Left renal cortex interstitium (tissue), 4 donors: Measurements from ENCODE around the gene CDC42EP2. TPM values are rescaled to one million over a fixed set of nuclear protein-coding genes. Genes with fewer than 3 reads are reported as not detected.

Experiments
- DNase-seq, 4 donors: peaks; one replicate each; pipeline ENCODE4 v3.0.0-alpha.2; 2013; ENCODE audit warnings: low read depth in 4 of 4, low spot score in 2 of 4, missing footprints in 1 of 4
- polyA plus RNA-seq, 4 donors: library from polyadenylated mRNA; unstranded; fragments of 120-200 nt; gene quantifications; one replicate each; pipeline ENCODE4 v1.2.1, GENCODE V29; 2013; ENCODE audit not compliant: insufficient read length in 4 of 4

Gene CDC42EP2, protein sequence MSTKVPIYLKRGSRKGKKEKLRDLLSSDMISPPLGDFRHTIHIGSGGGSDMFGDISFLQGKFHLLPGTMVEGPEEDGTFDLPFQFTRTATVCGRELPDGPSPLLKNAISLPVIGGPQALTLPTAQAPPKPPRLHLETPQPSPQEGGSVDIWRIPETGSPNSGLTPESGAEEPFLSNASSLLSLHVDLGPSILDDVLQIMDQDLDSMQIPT
- polyA plus RNA-seq, result 10 to 100 TPM in 2 of 4 donors, 1 to 10 TPM in 2; 7.9 to 16.4 (median 11.6) TPM

DNA sequence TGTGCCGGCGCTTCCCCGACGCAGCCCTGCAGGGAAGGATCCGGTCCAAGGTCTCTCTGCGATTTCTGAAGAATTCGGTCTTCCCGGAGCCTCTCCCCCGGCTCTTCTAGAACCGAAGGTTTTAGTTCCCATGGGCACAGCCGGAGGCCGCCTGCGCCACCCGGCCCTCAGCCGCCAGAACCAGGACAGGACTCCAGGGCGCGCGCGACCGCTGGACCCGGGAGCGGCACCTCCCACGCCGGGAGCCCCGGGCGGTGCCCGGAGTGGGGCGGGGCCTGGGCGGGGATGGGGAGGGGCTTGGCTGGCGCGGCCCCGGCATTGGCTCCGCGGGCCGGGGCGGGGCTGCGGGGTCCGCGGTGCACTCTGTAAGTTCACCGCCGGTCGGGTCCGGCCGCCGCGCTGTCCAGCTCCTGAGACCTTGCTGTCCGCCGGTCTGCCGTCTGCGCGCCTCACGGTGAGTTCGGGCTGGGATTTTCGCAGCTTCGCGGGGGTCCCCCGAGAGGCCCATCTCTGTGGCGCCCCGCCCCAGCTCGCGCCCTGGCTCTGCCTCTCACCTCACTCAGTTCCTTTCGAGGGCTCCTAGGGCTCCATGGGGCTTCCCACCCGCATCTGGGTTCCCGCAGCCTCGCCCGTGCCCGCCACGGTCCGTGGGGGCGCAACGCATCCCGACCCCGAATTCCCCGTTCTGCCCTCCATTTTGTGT is at the start of gene CDC42EP2:
CDC42EP2 (plus strand) TSS at position 366 of the 703 bp plus-strand sequence. CDS start 6,033 bp downstream, outside the sequence.
- DNase-seq, result peak in 1 of 4 donors; percentile 77

GRCh38 chr11:65266210-65266609 is 48.5 kb upstream of the CDC42EP2 start:
- no peak for DNase-seq

DNA sequence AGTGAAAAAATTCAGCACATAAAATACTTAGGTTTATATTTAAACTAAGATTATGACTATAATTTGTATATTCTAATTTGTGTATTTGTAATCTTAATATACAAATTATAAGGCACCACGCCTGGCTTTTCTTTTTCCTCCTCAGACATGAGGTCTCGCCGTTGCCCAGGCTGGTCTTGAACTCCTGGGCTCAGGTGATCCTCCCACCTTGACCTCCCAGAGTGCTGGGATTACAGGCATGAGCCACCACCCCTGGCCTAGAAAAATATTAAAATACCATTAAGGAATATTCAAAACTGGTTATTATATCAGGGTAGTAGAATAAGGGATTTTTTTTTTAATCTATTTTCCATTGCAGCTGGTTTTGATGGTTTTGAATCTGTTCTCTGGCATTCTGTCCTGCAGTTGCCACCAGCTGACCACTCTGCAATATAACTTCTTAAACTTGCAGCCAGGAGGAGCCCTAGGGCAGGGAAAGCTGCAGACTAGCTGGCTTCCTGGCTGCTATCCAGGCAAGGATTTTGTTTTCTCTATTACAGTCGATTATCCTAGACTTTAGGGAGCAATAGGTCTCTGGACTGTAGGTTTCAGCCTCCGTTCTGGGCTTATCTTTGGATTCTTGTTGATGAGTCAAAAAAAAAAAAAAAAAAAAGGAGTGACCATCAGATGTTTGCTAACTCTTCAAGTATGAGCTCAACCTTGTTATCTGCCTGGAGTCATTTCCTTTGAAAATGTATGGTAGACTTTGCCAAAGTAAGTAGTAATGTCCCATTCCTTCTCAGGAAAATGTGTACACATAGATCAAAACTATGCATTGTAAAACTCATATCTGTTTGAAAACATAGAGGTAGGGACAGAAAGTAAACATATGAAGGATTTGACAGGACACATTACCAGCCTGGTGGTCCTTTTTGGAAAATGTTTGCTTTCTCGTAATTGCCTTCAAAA is 39.7 kb upstream of the CDC42EP2 start:
- peak in 1 of 4 donors; percentile 82 for DNase-seq

DNA sequence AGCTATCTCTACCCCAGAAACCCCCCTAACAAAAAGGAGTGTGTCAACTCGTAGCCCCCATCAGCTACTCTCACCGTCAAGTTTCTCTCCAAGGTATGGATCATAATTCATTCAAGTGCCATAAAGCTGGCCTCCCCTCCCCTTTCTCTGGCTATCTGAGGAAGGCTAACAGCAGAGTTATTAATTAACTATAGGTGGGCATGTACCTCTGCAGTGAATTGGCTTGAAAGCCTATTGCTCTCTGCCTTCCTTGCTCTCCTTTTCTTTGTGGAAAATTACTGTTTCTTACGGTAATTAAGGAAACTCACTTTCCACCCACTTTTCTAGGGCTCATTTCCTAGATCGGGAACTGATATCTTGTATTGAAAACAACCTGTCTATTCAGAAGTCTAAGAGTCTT is 38.8 kb upstream of the CDC42EP2 start:
- DNase-seq, result no peak

- no peak for DNase-seq
Observed at GRCh38 chr11:65277631-65278277, 36.9 kb upstream of the CDC42EP2 start.

DNA sequence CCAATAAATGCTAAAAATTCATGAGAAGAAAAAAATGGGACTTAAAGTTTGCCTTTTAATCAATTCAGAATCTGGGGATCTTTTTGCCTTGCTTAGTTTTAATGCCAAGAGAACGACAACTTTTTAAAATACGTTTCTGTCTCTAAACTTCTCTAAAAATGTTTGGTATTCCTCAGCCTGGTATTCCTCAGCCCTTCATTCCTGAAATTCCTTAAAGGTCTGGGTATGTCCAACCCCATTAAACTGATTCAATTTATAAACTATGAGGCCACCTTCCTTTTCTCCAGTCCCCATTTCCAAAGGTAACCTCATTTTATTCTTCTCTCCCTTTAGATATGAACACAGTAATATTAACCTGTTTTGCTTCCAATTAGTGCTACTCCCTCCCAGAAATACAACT is 36.3 kb upstream of the CDC42EP2 start:
- DNase-seq, result no peak

DNA sequence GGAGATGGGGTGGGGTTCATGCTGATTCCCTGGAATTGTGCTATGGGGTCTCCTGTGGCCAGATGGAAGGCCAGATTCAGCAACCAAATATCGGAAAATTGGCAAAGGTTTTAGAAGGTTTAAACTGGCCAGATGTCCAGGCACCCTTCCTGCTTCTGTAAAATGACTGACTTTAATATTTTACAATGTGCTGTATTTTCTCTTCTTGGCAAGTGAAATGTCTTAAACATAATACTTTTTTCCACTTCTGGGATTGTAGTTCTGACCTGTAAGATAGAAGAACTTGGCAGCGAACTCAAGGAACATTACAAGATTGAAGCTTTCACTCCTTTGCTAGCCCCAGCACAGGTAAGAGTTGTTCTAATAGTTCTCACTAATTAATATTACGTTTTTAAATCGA is 35.4 kb upstream of the CDC42EP2 start:
- no peak for DNase-seq

GRCh38 chr11:65279741-65280440 is 34.8 kb upstream of the CDC42EP2 start:
- no peak for DNase-seq

DNA sequence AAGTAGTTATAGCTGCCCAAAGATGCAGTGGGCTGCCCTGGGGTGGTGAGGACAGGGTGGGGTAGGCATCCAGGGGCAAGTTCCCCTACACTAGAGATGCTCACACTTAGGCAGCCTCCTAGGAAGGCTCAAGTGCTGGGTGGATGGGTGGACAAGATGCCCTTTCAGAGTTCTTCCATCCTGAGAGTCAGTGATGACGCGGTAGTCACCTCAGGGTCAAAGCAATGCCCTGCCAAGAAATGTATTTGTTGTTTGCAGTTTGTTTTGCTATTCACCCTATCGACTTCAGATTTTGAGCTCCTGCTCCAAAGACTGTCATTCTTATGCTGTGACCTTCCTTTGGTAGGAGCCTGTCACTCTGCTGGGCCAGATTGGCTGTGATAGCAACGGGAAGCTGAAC is 34.0 kb upstream of the CDC42EP2 start:
- DNase-seq, result no peak

DNA sequence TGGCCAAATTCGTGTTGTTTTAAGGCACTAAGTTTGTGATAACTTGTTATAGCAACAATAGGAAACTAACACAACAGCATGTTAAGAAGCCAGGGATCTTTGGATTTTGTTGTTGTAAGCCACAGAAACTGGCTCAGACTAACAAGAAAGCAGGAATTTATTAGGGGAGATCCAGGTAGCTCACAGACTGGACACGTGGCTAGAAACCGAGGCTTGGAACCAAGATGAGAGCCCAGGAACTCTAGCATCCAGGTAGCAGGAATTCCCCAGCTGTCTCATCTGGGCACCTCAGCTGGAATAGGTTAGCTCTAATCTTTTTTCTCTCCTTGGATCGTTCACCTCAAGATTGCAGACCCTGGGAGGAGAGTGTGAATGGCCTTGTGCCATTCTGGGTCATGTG is 28.0 kb upstream of the CDC42EP2 start:
- no peak for DNase-seq

GRCh38 chr11:65287601-65288000 is 27.1 kb upstream of the CDC42EP2 start:
- no peak for DNase-seq

DNA sequence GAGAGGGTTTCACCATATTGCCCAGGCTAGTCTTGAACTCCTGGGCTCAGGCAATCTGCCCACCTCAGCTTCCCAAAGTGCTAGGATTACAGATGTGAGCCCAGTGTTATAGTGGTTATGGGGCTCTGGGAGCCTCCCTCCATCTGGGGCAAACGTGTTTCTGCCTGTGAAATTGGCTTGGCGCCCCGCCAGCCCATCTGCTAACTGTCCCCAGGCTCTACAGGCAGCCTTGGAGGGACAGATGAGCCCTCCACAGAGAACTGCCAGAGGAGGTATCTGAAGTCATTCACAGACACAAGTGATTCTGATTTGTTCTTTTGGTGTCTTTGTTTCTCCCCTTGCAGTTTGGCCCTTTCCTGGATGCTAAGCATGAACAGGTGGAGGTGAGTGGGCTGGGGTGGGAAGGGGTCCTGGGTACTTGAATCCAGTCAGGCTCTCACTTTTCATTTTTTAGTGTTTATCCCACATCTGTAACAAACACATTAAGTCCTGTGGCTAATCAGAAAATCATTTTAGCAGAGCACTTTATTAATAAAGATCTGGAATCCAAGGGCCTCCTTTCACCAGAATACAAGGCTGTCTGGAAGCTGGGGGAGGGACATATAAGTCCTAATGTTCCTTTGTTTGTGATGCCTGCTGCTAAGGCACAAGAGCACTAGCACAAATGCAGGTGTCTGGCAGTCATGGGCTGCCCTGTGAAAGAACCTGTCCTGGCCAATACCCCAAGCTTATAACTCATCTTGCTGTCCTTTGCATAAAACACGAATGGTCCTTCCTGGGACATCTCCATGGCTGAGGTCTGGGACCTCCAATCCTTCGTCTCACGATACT is 25.7 kb upstream of the CDC42EP2 start:
- no peak for DNase-seq

GRCh38 chr11:65290448-65291165 is 24.1 kb upstream of the CDC42EP2 start:
- no peak for DNase-seq

- DNase-seq, result no peak
Observed at GRCh38 chr11:65291613-65292012, 23.1 kb upstream of the CDC42EP2 start.

DNA sequence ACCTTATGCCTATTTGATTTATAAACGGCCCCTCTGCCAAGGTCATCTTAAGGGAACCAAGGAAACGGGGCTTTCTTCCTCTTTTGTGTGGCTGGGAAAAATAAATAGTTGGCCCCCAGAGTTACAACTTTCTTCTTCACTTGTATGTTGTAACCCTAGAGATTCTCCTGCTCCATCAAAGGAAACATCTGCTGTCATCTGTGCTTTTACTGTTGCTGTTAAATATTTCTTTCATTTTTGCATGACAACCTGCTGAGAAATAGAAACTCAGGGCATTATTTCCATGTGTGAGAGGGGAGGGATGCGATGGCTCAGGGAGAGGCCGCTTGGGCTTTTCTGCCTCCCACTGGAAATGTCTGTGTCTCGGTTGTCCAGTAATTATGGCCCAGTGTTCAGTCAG is 21.8 kb upstream of the CDC42EP2 start:
- DNase-seq, result no peak

DNA sequence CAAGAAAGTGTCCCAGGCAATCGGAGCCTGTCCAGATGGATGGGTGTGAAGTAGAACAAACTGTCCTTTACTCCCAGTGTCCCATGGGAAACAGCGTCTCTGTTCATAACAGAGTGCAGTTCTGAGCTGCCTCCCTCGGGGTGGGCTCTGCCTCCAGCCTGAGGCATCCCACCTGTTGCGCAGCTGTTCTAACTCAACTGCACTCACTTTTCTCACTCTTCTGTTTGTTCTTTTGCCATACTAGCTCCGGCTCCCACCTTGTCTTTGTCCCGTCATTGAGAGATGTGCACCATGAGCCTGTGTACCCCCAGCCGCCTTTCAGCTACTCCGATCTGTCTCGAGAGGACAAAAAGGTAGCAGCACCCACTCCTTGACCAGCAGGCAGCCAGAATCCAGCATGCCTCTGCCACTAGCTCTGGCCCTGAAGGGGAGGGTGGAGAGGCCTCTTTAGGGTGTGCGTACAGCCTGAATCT is 20.7 kb upstream of the CDC42EP2 start:
- DNase-seq, result no peak

GRCh38 chr11:65295001-65295400 is 19.7 kb upstream of the CDC42EP2 start:
- DNase-seq, result no peak

GRCh38 chr11:65295571-65296341 is 18.9 kb upstream of the CDC42EP2 start:
- no peak for DNase-seq
